ENCODE data around the gene NPSR1.
"Not testable (repeated sequence)": the region's sequence is repeated elsewhere in the genome, so short reads cannot be mapped to it uniquely, and the experiment has no call there.

The NPSR1 gene

DNA sequence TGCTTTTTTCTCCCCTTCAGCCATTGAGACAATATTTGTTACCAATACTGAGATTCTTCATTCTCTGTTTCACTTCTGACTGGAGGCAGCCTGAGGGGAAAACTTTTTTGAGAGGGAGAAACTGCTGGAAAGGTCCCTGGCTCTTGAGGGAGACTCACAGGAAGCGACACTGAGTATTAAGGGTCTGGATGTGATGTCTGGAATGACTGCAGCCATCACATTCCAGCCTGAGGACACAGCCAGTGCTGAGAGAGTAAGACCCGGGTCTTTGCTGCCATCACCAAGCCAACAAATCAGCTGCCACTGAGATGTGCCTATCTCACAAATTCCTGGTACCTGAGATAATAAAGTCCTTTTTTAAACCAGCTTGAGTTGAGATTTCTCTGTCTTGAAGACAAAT lies 221.9 kb downstream of the NPSR1 start:
- DNase-seq = no peak

- DNase-seq = not testable (repeated sequence)
These were observed 225.8 kb downstream of the NPSR1 start for GRCh38 chr7:34883855-34884254.

DNA sequence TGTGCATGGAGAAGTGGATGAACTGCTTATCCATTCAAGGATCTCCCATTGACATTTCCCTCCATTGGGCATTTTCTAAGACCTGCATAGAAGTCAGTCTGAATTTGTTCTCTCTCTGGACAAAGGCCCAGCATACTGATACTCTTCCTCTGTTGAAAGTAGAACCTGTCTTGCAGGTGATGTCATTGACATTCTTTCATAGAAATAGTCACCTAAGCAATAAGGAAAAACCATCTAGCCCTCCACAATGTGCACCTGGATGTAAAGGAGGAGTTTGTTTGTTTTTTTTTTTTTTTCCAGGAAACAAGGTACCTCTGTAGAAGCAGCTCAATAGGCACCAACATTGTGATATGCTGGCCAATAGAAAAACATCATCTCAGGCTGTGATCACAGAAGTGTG lies 228.8 kb downstream of the NPSR1 start:
- no peak for DNase-seq

DNA sequence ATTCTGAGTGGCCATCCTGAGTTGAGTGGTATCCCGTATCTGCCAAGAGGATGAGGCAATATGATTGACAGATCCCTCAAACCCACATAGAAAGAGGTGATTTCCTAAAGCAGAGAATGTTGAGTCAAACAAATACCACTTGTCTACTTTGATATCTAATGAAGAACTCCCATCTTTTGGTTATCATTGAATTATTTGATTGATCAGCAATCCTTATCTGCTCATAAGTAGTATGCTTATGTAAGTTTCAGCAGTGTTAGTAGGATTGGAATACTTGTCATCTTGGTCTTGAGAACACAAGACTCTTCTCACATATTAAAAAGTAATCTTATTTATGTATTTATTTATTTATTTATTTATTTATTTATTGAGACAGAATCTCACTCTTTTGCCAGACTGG lies 231.9 kb downstream of the NPSR1 start:
- DNase-seq = no peak

- DNase-seq = no peak
These were observed 237.2 kb downstream of the NPSR1 start for GRCh38 chr7:34895202-34895601.
